NCI-H82 treated with DMSO at 0.1 percent for 48 hours (cell line): Measurements from ENCODE around the gene EPHB4.

Source experiments
- DNase-seq: peaks from one replicate; lab custom pipeline; 2025; ENCODE audit not compliant: unreplicated experiment; lab: John Stamatoyannopoulos, UW

The EPHB4 gene

DNA sequence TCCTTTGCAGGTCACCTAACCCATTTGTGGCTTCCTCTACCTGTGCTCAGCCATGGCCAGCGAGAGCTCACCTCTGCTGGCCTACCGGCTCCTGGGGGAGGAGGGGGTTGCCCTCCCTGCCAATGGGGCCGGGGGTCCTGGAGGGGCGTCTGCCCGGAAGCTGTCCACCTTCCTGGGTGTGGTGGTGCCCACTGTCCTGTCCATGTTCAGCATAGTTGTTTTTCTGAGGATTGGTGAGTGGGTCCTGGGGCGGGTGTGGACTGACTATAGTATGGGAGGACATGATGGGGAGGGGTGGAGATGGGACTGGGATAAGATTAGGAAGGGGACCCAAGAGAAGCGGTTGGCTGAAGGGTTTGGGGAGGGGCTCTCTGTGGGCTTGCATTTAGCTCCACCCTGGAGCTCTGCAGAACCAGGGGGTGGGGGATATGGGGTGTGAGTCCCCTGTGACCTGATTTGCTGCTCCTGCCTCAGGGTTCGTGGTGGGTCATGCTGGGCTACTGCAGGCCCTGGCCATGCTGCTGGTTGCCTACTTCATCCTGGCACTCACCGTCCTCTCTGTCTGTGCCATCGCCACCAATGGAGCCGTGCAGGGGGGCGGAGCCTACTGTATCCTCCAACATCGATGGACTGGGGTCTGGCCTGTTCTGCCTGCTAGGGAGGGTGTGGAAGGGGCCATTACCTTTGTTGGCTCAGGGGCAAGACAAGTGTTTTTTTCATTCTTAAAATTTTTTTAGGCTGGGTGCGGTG lies 27.0 kb upstream of the EPHB4 start:
- DNase-seq: no peak

DNA sequence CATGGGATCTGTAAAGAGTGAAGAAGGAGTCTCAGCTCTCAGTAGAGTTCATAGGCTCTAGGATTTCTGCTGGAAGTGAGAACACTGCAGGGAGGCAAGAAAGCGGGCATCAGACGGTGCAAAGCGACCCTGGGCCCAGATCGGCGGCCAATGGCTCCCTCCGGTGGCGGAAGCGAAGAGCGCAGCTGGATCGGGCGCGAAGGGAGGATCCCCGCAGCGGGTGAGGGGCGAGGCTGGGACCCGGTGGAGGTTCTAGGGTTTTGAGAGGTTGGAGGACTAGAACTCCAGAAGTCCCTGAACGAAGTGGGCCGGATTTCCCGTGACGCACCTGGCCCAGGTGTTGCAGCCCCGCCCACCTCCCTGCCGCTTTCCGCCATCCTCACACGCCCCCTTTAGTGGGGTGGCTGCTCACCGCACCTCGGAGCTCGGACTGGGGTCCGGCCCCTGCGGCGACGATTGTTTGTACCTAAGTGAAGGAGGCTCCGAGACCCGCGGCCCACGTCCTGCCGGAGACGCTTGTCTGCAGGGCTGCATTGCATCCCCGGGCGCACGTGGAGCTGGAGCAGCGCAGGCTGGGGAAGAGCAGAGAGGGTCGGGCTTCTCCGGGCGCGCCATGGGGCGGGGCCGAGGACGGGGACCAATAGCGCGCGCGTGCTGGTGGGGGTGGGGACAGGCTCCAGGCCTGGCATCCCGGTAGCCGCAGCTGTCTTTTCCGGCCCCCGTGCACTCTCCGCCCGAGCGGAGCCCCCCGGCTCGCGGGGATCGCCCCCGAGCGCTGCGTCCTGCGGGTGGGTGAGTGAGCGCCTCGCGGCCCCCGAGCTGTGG lies 24.9 kb upstream of the EPHB4 start, which contains the start of gene SLC12A9:
Gene SLC12A9, plus strand, starts transcription at position 666 of the 825 bp plus-strand sequence. CDS start 1,485 bp downstream, outside the sequence.
- peak; percentile 72 for DNase-seq

DNA sequence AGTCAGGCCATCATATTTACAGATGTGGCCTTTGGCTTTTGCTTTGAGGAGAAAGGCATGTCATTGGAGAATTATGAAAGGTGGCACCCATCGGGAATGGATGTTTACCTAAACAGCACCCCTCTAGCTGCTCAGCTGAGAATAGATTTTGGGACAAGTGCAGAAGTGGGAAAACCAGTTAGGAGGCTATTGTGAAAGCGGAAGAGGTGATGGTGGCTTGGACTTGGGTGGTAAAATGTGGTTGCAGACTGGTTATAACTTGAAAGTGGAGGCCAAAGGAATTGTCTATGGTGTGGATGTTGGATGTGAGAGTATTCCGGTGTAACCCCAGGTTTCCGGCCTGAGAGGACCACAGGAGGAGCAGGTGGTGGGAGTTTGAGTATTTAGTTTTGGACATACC lies 20.0 kb upstream of the EPHB4 start:
- no peak for DNase-seq

DNA sequence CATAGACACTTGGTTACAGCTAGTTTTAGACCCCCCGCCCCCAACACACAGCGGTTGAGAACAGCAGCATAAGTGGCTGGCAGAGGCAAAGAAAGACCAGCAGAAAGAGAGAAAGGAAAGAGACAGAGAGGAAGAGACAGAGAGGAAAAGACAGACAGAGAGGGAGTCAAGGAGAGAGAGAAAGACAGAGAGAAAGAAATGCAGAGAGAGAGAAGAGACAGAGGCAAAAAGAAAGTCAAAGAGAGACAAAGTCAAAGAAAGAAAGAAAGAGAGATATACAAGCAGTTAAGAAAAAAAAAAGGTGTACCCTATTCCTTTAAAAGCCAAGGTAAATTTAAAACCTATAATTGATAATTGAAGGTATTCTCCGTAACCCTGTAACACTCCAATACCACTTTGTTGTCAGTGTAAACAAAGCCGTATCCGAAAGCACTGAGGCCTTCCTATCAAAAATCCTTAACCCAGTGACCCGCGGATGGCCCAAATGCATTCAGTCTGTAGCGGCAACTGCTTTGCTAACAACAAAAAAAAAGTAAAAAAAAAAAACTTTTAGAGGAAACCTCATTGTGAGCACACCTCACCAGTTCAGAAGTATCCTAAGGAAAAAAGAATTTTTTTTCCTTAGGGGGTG lies 13.3 kb upstream of the EPHB4 start:
- no peak for DNase-seq

DNA sequence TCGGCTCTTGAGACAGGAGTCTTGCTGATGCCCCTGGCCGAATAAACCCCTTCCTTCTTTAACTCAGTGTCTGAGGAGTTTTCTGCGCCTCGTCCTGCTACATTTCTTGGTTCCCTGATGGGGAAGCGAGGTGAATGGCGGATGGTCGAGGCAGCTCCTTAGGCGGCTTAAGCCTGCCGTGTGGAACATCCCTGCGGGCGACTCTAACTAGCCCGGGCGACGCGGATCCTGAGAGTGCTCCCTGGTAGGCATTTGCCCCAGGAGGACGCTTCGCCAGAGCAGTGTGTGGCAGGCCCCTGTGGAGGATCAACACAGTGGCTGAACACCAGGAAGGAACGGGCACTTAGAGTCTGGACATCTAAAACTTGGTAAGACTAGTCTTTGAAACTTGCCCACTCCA lies 12.0 kb upstream of the EPHB4 start:
- no peak for DNase-seq

DNA sequence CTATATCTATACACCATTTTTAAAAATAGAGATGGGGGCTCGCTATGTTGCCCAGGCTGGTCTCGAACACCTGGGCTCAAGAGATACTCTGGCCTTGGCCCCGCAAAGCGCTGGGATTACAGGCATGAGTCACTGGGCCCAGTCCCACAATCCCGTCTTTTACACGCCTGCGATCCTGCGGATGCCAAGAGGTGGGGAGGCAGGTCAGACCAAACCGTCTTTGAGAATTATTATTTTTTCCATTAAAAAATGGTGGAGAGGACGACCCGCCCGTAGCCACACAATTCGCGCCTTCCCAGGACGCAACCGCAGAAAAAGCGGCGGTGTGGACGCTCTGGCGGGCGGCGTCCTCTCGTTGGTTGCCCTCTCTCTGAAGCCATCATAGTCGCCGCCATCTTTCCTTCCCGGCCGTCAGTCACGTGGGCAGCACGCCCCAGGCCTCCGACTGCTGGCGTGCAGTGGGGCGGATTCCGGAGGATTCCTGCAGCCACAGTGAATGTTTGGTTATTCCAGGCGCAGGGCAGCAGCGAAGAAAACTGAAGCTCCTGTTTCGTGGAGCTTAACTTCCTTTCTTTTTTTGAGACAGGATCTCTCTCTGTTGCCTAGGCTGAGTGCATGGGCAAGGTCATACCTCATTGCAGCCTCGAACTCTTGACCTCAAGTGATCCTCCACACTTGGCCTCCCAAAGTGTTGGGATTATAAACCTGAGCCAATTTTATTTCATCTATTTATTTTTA lies 9.9 kb upstream of the EPHB4 start:
- DNase-seq: peak; percentile 54

DNA sequence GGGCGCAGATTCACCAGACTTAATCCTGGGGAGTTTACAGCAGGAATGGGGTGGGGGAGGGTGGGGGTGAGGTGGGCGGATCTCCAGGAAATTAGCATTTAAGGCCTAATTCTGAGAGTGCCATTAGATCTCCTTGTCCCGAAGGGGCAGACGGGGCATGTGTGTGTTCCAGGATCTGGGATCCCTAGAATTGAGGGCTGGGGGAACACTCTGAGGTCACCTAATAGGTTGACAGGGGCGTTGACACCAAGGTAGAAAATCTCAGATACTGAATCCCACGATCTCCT lies 9.4 kb upstream of the EPHB4 start:
- no peak for DNase-seq

DNA sequence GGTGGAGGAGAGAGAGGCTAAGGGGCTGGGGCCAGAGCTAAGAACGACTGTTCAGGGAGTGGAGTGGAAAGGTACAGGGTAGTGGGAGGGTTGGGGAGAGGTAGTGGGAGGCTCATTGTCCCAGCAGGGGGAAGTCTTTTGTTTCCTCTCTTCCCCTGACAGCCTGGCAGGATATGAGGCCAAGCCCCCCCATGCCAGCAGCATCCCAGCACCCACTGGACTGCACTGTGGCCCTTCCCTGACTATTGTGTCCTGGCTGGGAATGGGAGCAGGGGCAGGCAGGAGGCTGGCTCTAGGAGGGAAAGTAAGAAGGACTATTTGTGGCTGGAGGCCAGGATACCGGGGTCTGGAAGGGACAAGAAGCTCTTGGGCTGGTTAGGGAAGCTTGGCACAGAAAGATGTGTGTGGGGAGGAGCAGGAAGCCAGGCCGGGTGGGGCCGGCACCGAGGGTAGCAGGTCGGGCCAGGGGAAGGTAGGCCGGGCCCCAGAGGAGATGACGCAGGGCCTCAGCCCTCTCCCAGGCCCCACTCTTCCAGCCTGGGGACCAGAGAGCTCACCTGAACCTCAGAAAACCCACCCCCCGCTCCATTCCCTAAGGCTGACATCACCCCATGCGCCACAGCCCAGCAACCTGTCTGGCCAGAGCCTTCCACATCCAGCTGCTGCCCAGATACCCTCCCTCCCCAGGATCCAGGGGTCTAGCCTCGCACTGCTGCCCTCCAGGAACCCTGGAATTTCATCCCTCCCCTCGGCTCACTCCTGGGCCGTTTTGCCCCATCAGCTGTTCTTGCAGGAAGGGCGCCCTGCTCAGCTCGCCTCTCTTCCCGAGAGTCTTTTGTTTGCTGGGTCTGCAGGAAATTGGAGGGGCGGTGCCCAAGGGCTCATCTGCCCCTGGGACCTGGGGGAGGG lies 8.8 kb upstream of the EPHB4 start:
- DNase-seq: no peak

DNA sequence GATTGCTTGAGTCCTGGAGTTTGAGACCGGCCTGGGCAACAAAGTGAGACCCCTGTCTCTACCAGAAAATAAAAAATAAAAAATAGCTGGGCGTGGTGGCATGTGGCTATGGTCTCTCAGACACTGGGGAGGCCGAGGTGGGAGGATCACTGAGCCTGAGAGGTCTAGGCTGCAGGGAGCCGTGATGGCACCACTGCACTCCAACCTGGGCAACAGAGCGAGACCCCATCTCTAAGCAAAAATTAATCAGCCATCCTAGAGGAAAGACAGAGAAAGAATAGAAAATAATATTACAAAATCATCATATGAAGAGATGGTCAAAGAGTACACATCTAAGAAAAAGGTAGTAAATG lies 4.9 kb upstream of the EPHB4 start:
- no peak for DNase-seq

DNA sequence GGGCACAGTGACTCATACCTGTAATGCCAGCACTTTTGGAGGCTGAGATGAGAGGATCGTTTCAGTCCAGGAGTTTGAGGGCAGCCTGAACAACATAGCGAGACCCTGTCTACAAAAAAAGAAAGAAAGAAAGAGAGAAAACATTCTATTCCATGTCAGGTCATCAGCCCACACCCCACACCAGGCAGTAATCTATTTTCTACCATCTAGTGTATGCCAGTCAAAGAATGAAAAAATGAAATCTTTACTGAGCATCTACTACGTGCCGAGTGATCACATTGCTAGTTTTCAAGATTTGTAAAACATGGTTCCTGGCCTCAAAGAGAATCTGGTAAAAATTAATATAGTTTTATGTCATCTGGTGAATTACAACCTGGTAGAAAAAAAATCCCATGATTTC lies 3.1 kb upstream of the EPHB4 start:
- DNase-seq: no peak

DNA sequence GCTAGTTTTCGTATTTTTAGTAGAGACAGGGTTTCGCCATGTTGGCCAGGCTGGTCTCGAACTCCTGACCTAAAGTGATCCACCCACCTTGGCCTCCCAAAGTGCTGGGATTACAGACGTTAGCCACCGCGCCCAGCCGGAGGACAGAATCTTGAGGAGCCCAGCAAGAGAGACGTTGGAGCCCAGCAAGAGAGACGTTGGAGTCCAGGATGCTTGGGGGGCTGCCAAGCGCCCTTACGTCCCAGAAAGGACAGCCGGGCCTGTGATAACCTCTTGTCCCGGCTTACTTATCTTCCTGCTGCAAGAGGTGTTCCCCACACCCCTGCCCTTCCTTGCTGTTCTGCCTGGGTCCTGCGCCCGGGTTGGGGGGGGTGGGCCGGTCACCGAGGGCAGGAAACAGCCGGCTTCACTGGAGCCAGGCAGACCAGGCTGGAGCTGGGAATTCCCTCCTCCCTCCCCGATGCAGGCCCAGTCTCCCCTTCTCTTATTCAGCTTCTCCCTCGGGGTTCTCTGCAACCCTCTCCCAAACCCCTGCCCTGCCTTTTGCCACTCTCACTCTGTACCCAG lies 1.9 kb upstream of the EPHB4 start:
- no peak for DNase-seq

DNA sequence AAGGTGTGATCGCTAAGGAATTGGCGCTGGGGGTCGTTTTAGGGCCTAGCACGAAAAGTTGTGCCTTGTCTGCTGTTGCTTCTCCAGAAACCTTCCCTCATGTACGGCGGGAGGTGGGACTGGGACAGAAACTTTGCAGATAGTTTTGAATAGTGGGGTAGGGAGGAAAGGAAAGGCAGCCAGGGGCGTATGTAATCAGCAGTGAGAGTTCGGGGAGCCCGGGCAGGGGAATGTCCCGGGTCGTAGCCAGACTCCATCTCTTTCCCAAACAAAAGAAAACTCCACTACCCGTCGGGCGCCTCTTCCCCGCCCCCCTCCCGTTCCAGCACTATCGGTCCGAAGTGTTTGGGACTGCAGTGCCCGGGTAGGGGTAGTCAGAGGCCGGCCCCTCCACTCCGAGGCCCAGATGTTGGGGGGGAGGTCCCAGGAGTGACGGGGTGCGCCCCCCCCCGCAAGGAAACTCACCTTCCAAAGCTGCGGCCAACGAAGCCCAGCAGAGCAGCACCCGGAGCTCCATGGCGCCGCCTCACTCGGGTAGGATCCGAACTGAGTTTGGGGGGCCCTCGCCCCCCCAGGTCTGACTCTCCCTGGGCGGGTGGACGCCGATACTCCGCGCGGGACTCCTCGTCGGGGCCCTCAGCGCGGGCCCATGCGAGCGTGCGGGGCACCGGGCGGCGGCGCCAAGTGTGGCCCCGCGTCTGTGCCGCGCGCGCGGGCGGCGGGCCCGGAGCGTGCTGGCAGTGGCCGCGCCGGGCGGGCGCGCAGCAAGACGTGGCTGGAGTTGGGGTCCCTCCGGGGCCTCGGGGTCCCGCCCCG lies 601 bp downstream of the EPHB4 start:
- no peak for DNase-seq

DNA sequence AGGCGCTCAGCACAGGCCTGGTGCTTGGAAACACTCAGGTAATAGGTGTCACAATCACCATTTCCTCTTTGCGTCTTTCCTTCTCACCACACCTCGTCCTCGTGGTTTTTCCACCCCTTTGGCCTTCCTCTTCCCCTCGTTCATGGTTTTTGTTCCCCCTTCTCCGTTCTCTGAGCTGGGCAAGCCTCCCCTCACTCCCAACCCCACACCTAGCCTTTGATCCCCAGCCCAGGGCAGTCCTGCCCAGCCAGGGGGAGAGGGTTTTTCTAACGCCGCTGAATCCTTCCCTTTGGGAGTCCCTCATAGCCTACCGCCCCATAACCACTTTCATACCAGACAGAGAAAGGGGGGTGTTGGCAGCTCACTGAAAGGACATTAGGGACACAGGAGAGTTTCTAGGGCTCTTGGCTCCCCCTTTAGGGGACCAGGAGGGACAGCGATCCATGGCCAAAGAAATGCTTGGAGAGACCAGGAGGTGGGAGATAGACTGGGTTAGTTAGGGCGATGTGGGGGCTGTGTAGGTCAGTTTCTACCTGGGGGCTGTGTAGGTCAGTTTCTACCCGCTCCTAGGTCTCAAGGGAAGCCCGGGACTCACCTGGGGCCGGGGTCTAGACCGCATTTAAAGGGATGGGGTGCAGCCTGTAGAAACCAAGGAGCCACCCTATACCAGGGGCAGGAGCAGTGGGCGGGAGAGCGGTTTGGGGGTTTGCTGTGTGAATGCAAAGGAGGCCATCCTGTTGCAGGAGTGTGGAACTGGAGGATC lies 1.4 kb downstream of the EPHB4 start:
- DNase-seq: no peak

DNA sequence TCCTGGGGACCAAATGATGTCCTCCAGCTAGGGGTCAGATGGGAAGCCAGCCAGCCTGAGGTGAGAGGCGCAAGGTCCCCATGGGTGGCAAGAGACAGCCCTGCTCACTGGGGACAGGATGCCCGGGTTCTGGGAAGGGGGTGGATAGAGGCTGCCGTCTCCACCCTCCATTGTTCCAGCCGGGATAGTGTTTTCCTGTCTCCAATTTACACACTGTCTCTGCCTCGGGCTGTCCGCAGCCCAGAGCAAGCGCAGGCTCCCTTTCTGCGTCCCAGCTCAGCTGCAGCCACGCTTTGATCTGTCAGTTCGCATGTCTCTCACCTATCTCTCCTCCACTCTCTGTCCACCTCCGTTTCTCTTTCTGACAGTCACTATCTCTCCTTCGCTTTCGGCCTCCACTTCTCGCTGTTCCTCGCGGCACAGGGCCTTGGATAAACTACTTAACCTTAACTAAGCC lies 2.1 kb downstream of the EPHB4 start:
- no peak for DNase-seq

DNA sequence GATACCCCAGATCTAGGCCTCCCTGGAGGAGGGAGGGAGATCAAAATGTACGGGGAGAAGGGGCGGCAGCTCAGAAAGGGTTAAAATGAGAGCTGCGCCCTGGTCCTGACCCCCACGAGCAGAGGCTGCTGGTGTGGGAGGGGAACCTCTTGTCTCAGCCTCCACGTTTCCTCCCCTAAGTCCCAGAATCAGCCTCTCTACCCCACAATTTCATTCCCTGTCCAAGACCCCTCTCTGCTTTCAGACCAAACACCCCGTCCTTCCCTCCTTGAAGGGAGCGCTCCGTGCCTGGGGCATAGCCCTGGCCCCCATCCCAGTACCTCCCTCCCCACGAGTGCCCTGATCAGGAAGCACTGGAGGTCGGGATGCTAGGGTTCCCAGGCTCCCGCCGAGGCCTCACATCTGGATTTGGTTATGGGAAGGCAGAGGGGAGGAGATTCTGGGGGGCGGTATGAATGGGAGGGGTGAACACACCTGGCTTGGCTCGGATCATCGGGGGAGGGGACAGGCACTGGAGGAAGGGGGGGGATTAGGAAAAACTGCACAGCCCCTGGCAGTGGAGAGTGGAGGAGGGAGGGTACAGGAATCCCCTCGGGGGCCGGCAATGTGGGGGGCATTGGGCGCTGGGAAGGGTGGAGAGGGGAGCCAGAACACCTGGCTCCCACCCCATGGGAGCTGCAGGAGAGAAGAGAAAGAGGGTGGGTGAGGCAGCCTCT lies 2.7 kb downstream of the EPHB4 start:
- no peak for DNase-seq

DNA sequence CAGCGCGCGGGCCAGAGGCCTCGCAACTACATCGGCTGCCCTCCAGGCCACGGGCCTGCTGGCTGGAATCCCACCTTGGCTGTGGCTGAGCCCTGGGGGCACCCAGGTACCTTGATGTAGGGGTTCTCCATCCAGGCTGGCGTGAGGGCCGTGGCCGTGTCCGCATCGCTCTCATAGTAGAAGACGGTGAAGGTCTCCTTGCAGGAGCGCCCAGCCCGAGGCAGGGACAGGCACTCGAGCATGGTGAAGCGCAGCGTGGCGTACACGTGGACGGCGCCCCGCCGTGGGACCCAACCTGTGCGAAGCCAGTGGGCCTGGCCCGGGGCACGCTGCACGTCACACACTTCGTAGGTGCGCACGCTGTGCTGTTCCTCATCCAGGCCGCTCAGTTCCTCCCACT lies 3.8 kb downstream of the EPHB4 start:
- DNase-seq: no peak

DNA sequence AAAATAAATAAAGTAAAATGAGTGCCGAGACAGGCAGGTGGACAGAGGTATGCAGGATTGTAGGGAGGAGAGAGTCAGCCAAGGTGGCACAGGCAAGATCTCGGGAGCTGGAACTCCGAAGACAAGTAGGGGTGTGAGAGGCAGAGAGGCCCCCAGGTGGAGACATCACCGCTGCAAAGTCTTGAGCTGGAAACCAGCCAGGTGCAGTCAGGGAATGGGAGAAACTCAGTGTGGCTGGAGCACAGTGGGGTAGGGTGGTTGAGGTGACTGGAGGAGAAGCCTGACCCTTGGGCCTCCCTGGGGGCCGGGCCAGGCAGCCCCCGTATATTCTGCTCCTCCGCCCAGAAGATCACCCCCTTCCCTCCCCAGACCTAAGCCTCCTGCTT lies 4.2 kb downstream of the EPHB4 start:
- no peak for DNase-seq
